Epidermal melanocyte (primary cell): ENCODE measurements around the gene LRMDA.

Experiments
- DNase-seq: peaks from one replicate; pipeline ENCODE4 v3.0.0; 2011; ENCODE audit warnings: low spot score; ENCODE audit not compliant: insufficient read length

Gene LRMDA

DNA sequence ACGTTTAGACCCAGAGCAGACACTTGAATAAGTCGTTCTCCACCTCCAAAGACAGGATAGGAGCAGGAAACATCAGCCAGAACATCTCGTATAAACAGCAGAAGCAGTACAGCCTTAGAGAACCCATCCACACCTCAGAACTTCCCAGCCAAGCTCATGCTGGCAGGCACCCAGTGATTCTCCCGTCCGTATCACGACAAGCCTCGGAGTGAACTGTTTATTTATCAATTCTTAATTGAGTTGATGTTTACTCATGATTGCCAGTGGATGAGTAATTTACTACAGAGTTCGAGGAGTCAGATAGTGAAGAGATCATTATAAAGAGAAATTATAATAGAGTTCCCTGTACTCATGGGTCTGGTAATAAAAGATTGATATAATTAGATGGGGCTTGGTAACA is 811.5 kb downstream of the LRMDA start:
- no peak for DNase-seq

DNA sequence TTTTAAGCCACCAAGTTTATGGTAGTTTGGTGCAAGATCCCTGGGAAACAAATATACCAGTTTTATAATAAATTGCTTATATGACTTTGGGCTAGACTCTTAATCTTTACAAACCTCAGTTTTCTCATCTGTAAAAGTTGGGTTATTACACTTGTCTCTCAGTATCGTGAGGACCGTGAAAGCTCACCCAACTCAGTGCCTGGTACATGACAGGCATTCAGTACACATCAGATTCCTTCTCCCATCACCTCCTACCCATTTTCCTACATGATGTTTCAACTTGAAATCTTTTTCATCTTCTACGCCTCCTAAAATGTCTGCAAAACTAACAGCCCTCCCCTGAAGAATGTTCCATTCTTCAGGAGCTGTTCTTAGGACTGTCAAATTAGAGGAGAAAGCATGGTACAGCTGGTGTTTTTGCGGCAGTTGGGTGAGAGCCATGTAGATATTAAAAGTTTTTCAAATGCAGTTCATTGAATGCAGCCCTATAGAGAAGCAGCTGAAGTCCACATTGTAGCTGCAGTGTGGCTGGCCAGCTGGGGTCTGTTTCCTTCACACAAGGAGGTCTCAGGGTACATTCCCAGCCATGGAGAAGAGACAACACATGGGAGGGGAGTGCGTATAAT is 812.8 kb downstream of the LRMDA start:
- DNase-seq: no peak

DNA sequence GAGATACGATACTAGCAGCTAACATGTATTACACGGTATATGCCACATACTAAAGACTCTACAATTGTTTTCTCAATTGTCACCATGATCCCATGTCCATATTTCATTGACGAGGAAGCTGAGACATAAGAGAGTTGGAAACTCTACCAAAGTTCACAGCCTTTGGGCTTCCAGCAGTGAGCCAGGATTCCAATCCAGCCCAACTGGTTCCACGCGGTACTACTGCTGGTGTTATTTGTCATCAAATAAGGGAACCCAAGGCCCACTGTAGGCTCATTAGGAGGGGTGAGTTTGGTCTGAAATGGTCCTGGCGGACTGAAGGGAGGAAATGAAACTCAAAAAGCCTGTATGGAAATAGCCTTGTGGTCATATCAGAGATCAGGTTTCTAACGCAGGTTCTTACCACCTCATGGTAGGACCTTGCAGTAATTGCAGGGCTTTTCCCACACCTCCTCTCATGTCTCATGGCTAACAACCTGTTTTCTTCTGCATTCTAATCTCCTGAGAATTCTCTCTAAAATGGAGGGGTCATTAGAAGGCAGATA is 814.6 kb downstream of the LRMDA start:
- DNase-seq: no peak

DNA sequence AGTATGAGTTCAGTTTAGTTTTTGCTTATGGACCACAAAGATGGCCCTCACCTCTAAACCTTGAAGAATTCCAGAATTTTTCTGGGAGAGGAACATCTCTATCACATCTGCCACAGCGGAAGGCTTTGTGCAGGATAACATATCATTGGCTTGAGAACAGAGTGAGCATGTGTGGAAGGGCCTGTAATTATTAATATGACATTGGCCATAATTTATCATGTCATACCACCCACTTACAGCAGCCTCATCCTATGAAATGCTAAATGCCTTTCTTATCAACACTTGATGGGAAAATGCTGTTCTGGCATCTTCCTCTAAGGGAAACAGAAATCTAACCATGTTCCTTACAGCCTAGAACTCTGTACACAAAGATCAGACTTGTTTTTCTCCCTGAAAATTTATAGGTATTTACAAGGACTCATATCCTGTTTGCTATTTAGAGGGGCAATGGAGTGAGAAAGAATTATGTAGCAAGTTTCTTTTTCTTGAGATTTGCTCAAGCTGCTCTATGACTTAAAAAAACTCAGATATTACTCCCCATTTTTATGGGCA is 817.3 kb downstream of the LRMDA start:
- no peak for DNase-seq

DNA sequence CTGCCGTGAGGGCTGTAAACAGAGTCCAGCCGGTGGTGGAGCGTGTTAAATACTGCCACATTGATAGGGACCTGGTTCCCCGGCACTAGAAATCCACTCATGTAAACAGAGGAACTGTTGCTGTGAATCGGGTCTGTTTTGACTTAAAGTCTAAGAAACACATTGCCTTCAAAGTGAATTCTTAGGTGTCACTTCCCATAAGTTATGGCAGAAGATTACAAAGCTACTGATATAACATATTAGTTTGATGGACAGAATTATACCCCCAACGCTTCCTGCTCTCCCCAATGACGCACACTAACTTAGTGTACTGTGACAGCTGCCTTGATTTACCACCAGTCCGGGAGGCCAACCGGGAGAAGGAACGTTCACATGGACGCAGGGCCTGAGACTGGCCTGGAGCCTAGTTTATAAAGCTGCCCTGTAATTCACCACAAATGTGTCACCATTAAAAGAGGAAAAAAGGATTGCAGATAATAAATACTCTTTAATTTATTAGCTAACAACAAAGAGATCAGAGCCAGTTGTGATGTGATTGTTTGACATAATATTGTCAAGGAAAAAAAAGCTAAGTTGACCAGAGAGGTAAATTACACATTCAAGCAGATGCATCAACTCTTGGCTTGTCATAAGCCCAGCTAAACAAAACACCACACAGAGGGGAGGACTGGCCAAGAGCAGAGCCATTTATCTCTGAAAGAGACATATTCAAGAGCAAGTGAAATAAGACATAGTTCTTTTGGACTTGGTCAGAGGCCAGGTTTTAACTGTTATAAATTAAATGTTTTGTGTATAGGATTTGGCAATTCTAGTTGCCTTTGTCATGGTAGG is 820.6 kb downstream of the LRMDA start:
- peak; percentile 21 for DNase-seq

DNA sequence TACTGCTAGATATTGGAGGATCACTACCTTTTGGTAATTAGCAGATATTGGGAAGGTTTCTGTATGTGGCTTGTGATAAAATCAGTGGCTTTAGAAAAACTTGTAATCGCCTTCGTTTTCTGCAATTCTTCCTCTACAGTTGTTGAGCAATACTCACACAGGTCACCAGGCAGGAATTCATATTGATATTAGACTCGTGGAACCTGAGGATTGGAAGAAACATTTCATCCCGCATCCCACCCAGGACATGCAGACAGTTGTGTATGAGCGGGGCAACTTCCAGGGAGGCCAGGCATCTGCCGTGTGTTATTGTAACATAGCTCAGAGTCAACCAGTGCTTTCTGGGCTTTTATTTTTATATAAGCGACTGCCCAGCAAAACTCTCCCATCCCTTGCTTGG is 821.3 kb downstream of the LRMDA start:
- no peak for DNase-seq

DNA sequence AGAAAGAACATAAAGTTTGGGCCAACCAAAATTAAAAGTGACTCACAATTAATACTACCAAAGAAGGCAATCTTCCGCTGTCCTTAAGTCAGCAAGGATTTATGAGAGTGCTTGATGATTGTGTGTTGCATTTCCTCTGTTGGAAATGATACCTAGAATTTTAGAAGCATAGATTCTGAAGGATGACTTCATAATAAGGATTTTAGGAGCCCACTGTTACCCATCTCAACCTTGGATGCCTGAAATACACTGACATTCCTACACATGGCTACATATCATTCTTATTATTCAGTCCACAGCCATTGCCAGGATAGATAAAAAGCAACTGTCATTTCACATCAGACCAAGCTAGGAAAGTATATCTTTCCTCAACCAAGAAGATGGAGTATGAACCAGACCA is 823.8 kb downstream of the LRMDA start:
- no peak for DNase-seq

DNA sequence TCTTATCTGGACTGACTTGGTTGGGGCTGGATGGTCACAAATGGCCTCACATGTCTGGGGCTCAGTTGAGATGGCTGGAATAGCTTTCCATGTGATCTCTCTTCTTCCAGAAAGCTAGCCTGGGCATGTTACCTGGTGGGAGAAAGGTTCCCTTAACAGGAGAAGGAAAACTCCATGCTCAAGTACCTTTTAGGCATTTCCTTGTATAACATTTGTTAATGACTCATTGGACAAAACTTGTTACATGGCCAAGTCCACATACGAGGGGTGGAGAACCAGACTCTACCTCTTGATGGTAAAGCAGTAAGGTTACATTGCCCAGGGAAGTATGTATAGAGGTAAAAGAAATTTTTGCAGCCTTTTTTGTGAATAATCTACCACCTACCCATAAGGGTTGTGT is 826.4 kb downstream of the LRMDA start:
- no peak for DNase-seq

DNA sequence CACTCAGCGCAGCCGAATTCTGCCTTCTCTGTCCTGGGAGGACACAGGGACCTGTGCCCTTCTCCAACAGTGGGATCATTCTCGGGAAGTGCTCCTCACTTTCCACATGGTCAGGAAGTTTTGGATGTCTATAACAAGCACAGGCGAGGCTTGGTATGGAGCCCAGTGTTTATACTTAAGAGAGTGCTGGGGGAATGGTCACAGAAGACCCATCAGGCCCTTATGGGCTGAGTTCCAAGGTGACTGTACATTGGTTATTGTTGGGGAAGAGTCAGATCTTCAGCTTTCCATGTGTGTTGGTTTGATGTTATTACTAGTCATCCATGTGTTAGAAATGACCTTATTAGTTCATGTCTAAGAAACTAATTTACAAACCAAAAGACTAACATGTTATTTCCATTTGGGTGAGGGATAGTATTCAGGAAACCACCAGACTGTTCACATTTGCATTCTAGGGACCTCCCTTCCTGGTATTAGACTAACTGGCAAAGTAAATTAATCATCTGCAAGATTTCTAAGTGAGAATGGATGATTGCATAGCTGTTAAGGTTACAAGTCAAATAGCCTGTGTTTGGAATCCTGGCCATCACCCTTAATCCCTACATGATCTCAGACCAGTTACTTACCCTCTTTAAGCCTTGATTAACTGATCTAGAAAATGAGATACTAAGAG is 834.2 kb downstream of the LRMDA start:
- no peak for DNase-seq

DNA sequence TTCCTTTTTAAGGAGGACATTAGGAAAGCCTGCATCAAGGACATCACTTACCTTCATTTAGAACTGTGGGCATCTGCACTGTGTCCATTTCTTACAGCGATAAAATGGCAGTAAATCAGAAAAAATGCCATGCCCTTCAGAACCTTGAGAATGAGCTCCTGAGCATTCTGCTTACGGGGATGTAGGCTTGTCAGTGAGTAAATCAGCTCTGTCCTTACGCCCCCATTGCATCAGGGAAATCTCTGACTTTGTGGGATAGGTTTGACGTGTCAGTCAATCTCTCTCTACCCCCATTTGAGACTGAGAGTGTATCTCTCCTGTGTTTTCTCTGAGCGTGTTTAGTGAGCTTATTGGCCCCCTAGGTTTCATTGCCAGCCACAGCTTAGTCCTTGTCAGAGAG is 837.1 kb downstream of the LRMDA start:
- DNase-seq: no peak

DNA sequence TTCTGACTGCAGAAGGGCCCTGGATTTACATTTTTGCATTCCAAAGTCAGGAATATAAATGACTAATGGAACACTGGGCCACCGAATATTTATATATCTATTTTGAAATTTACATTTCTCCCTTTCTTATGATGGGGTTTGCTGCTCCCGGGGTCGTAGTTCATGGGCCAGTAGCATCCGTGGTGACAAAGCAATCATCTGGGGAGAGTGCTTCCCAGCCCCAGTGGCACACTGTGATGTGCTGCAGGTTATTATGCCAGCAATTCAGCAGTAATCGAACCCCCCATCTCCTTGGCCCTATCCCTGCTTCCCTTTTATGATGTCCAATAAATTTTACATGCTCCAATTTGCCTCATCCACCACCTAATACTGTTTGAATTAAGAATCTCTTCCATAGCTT is 837.5 kb downstream of the LRMDA start:
- no peak for DNase-seq

DNA sequence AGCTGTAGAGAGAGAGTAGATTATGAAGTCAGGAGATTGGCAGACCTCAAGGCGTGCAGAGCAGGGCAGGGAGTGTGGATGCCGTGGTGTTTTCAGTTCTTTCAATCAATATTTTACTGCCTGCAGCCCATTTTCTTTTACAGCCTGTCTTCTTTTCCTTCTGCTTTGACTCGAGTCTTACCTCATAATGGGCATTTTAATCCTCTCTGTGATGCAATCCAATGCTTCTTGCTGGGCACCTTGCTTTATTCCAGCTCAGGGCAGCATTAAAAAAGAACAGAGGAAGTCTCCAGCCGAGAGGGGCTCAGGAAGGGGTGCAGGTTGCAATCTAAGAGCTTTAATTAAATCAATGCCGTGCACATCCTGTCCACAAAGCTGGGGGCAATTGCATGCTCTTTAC is 839.0 kb downstream of the LRMDA start:
- DNase-seq: no peak

DNA sequence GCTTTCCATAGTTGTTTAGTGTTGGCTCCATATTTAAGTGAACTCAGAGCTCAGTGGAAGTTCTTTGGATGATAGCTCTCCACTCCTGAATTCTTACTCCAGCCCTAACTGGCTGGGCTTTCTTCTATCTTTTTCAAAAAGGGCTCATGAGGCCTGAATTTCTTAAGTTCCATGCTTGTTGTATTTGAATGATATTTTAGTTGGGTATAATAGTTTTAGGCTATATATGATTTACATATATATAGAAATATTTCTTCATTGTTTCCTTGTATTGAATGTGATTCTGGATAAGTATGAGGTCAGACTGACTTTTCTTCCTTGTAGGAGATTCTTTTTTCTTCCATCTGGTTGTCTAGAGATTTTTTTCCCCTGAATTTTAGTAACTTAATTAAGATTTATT is 843.5 kb downstream of the LRMDA start:
- no peak for DNase-seq

DNA sequence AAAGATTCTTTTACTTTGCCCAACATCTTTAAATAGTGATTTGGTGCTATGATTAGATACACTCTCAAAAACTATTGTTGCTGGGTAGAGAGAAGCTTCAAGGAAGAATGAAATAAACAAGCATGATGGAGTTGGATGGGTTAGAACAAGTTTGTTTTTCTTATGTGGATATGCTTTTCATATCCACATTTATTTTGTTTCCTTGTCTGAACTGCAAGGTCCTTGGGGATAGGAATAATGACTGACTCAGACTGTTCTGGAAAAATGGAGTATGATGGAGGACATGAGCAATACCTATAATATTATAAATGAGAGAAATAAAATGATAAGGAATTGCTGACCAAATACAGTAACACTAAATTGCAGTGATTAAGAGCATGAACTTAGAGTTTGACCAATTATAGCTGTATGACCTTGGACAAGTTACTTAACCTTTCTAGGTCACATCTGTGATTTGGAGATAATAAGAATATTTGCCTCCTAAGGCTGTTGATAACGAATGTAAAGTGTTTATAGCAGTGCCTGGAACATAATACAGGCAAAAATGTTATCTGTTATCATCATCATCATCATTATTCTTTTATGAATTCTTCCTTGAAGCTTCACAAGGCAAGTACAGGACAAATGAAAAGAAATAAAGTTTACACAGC is 847.5 kb downstream of the LRMDA start:
- DNase-seq: no peak

DNA sequence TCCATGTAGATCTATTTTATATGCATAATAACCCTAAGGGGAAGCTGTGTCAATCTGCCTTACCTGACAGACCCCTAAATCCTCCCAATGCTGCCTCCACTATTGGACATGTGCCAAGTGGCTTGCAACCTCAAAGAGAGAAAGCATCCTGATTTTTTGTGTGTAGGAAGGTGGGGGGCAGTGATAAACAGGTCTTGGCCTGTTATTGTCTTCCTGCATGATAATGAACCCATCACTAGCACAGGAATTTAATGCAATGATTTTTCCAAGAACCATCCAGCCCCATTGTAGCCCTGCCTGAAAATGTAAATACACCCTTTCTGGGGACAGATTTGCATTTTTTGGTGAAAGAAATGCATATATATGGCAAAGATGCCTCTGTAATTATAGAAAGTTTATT is 850.2 kb downstream of the LRMDA start:
- DNase-seq: no peak

DNA sequence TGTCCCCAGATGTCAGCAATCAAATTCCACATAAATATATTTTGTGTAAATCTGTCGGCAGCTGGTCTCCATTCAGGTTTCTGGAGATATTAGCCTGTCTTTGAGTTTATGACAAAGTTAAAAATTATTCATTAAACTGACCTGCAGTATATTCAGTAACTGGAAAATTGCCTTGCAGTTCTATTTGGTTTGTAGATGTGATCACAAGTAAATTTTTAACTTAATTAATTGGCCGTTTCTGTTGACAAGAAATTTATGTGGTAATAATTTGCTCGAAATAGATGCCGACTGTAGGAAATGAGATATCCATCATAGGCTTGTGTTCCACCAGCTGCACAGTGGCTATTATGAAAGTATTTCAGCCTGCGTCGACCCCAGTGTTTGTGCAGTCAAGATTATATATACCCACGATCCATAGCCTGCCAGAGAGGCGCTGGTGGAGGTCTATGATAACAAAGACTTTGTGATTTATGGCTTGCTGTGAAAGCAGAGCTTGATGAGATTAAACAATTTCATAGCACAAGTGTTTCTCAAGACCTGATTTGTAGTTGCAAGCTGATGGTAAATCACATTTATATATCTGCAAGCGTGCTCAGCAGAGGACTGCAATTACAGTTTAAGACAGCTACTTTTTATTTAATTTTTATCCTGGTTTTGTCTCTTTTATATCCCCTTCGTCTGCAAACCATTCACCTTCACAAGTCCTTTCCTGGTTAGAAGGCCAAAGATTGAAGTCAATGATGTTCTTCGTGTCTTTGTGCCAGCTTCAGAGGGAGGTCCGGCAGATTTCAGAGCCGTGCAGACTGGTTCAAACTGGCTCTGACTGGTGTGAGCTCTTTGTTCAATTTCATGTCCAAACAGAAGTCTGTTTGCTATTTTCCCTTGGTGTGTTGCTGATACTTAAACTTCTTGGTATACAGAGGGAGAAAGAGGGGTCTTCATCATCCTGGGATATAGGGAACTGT is 850.9 kb downstream of the LRMDA start:
- DNase-seq: no peak

DNA sequence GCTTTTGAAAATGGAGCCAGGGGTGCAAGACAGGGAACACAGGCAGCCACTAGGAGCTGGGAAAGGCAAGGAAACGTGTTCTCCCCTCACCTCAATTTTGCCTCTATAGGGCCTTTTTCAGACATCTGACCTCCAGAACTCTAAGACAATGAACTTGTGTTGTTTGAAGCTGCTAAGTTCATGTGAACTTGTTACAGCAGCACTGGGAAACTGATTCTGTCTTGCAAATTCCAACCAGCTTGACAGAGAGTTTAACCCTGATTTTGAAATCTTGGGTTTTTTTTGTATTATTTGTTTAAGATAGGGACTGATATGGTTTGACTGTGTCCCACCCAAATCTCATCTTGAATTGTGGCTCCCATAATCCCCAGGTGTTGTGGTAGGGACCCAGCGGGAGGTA is 852.9 kb downstream of the LRMDA start:
- no peak for DNase-seq

DNA sequence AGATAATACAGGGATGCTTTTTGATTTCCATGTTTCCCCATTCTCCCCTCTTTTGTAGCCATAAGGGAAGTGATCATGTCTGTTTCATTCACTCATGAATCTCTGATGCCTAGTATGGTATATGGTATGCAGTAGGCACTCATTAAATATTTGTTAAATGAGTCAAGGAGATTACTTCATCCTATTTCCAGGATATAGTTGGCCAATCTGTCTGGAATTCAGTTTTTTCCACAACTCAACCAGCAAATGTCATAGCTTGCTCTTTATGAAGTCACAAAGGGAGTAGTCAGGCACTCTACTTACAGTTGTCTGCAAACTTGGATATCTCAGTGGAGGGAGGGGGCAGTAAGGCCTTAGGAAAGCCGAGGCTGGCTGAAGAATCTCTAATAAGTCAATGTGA is 853.6 kb downstream of the LRMDA start:
- peak; percentile 20 for DNase-seq

DNA sequence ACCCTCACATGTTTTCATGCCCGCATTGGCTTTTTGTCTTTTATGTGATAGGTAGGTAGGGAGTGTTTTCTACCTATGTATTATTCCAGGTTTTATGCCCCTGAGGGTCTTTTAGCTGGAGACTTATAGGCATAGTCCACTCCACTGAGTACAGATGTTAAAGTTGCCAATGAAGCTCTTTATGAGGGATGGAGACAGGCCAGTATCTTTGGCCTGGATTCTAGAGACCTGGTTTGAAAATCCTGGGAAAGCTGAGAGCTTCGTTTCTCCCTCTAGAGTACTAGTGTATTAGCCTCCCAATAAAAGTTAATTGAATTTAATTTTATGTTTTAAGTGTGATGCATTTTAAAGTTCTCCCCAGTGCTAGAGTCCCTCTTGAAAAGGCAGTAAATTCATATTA is 854.1 kb downstream of the LRMDA start:
- no peak for DNase-seq

DNA sequence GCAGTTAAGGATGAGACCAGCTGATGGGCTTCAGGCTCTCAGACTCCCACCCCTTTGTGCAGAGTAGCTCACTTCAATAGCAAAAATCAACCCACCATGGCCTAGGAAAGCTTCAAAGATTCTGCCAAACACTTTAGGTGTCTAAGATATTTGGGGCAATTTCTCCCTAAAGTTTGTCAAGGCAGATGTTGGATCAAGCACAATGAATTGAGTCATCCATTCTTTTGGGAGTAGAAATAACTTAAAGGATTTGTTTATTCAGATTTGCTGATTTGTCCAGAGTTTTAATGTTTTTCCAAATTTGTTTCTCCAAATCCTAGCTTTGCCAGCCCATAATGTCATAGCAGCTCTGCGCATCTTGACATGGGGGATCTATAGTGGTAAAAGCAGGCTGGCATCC is 855.1 kb downstream of the LRMDA start:
- no peak for DNase-seq
